IMR-90 (cell line): ENCODE results near the gene HS6ST2.

Source experiments
- BHLHE40 ChIP-seq: fragments of 150-350 bp; IDR thresholded peaks from 2 replicates; pipeline ENCODE4 v1.6.1; 2016; ENCODE audit warnings: mild to moderate bottlenecking, low read depth, low read length
- CEBPB ChIP-seq: IDR thresholded peaks from 2 replicates; pipeline ENCODE4 v1.6.1; 2012; ENCODE audit warnings: low read depth, low read length, improper control_type of control experiment
- CHD1 ChIP-seq: IDR thresholded peaks from 2 replicates; pipeline ENCODE4 v1.6.1; 2012; ENCODE audit warnings: low read depth, low read length, improper control_type of control experiment
- MAZ ChIP-seq: IDR thresholded peaks from 2 replicates; pipeline ENCODE4 v1.6.1; 2012; ENCODE audit warnings: low read depth, mild to moderate bottlenecking, low read length, improper control_type of control experiment, moderate library complexity, borderline replicate concordance
- NFE2L2 ChIP-seq: fragments of 150-350 bp; IDR thresholded peaks from 2 replicates; pipeline ENCODE4 v1.6.1; 2016; ENCODE audit warnings: low read depth, mild to moderate bottlenecking, low read length
- POLR2A ChIP-seq: IDR thresholded peaks from 2 replicates; pipeline ENCODE4 v1.6.1; 2012; ENCODE audit warnings: mild to moderate bottlenecking, low read depth, low read length
- RAD21 ChIP-seq: IDR thresholded peaks from 2 replicates; pipeline ENCODE4 v1.6.1; 2012; ENCODE audit warnings: low read length, improper control_type of control experiment
- RCOR1 ChIP-seq: IDR thresholded peaks from 2 replicates; pipeline ENCODE4 v1.6.1; 2012; ENCODE audit warnings: mild to moderate bottlenecking, low read length, improper control_type of control experiment; ENCODE audit not compliant: insufficient replicate concordance
- RFX5 ChIP-seq: IDR thresholded peaks from 2 replicates; pipeline ENCODE4 v1.8.0; 2012; ENCODE audit warnings: low read depth, mild to moderate bottlenecking, low read length, moderate library complexity
- SMC3 ChIP-seq: fragments of 150-350 bp; IDR thresholded peaks from 2 replicates; pipeline ENCODE4 v1.6.1; 2016; ENCODE audit warnings: low read depth, mild to moderate bottlenecking, antibody characterized with exemption, low read length, moderate library complexity
- TF ChIP-seq, protein P1 (sequence below): conservative IDR thresholded peaks from 2 replicates; pipeline ENCODE4 v1.5.1; 2012; ENCODE audit warnings: mild to moderate bottlenecking, low read depth, low read length, improper control_type of control experiment
- TF ChIP-seq, protein P2 (sequence below): fragments of 150-350 bp; IDR thresholded peaks from 2 replicates; pipeline ENCODE4 v1.6.1; 2017; ENCODE audit warnings: mild to moderate bottlenecking, antibody characterized with exemption, low read length, low read depth

DNA sequence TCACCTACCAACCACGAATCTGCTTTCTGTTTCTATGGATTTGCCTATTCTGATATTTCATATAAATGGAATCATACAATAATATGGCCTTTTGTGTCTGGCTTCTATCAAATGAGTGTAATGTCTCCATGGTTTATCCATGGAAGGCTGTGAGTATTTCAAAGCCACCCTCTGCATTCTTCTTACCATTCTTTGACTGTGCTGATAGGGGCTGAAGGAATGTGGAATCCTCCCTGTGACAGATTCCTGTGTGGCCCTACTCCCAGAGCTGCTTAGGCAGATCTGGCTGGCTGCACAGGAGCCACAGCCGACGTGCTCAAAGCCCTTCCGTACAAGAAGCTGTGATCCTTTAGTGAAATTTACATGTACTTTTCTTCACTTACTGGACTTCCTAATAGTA lies 163.2 kb downstream of the HS6ST2 start:
- TF ChIP-seq RAD21: no peak
- TF ChIP-seq POLR2A: no peak
- TF ChIP-seq SMC3: no peak
- TF ChIP-seq, protein P1, sequence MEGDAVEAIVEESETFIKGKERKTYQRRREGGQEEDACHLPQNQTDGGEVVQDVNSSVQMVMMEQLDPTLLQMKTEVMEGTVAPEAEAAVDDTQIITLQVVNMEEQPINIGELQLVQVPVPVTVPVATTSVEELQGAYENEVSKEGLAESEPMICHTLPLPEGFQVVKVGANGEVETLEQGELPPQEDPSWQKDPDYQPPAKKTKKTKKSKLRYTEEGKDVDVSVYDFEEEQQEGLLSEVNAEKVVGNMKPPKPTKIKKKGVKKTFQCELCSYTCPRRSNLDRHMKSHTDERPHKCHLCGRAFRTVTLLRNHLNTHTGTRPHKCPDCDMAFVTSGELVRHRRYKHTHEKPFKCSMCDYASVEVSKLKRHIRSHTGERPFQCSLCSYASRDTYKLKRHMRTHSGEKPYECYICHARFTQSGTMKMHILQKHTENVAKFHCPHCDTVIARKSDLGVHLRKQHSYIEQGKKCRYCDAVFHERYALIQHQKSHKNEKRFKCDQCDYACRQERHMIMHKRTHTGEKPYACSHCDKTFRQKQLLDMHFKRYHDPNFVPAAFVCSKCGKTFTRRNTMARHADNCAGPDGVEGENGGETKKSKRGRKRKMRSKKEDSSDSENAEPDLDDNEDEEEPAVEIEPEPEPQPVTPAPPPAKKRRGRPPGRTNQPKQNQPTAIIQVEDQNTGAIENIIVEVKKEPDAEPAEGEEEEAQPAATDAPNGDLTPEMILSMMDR: no peak
- TF ChIP-seq CEBPB: no peak
- TF ChIP-seq, protein P2, sequence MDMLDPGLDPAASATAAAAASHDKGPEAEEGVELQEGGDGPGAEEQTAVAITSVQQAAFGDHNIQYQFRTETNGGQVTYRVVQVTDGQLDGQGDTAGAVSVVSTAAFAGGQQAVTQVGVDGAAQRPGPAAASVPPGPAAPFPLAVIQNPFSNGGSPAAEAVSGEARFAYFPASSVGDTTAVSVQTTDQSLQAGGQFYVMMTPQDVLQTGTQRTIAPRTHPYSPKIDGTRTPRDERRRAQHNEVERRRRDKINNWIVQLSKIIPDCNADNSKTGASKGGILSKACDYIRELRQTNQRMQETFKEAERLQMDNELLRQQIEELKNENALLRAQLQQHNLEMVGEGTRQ: no peak
- TF ChIP-seq RCOR1: no peak
- no peak for TF ChIP-seq NFE2L2
- no peak for TF ChIP-seq RFX5
- no peak for TF ChIP-seq BHLHE40
- no peak for TF ChIP-seq CHD1
- no peak for TF ChIP-seq MAZ
